OCI-LY3 (cell line): ENCODE results near the gene RAC3.

Source experiments
- EZH2phosphoT487 ChIP-seq: fragments of 200-600 bp; shearing (Covaris generic); IDR thresholded peaks from 2 replicates; pipeline ENCODE4 v1.6.1; 2018; ENCODE audit warnings: antibody characterized with exemption, mixed run types, low read depth
- TF ChIP-seq, protein P1 (sequence below): fragments of 200-600, 300-600 bp; sonication (generic); IDR thresholded peaks from 2 replicates; pipeline ENCODE4 v1.5.1; 2014; ENCODE audit warnings: antibody characterized with exemption, low read length, low read depth

DNA sequence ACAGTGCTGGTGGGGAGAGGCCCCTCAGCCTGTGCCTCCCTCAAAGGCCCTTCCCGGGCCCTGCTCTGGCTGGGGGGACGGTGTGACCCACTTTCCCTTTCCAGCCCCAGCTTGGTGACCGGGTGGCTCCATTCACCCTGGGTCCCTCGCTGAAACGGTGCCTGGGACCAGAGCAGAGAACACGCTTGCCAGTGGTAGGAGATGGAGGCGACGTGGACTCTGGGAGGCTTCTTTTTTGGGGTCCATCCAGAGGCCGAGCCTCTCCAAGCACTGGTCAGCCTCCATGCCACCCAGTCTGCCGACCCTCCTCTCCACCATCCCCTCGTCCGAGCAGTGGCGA is 16.5 kb upstream of the RAC3 start:
- TF ChIP-seq, protein P1, sequence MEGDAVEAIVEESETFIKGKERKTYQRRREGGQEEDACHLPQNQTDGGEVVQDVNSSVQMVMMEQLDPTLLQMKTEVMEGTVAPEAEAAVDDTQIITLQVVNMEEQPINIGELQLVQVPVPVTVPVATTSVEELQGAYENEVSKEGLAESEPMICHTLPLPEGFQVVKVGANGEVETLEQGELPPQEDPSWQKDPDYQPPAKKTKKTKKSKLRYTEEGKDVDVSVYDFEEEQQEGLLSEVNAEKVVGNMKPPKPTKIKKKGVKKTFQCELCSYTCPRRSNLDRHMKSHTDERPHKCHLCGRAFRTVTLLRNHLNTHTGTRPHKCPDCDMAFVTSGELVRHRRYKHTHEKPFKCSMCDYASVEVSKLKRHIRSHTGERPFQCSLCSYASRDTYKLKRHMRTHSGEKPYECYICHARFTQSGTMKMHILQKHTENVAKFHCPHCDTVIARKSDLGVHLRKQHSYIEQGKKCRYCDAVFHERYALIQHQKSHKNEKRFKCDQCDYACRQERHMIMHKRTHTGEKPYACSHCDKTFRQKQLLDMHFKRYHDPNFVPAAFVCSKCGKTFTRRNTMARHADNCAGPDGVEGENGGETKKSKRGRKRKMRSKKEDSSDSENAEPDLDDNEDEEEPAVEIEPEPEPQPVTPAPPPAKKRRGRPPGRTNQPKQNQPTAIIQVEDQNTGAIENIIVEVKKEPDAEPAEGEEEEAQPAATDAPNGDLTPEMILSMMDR: no peak
- TF ChIP-seq EZH2phosphoT487: no peak
